Activated T-cell treated with anti-CD3 and anti-CD28 coated beads, Interleukin-2, amount 50 U/mL, for 1 hour (primary cell): Measurements from ENCODE around the gene FUT6.
"Not testable (repeated sequence)": the region's sequence is repeated elsewhere in the genome, so short reads cannot be mapped to it uniquely, and the experiment has no call there.

ENCODE experiments used
- DNase-seq: peaks from one replicate; pipeline ENCODE4 v3.0.0-alpha.2; 2020

The FUT6 gene

GRCh38 chr19:5857203-5858081 is 17.9 kb upstream of the FUT6 start:
- DNase-seq, result no peak

GRCh38 chr19:5855151-5855550 is 15.6 kb upstream of the FUT6 start:
- DNase-seq, result not testable (repeated sequence)

GRCh38 chr19:5854121-5854520 is 14.6 kb upstream of the FUT6 start:
- DNase-seq, result not testable (repeated sequence)

GRCh38 chr19:5851302-5851701 is 11.8 kb upstream of the FUT6 start, which contains the start of gene FUT3:
TSS of gene FUT3 (minus strand) at chr19:5851449.
- no peak for DNase-seq

GRCh38 chr19:5850743-5851293 is 11.3 kb upstream of the FUT6 start:
- DNase-seq, result no peak

- DNase-seq, result no peak
Observed at GRCh38 chr19:5850189-5850588, 10.7 kb upstream of the FUT6 start.

GRCh38 chr19:5848621-5849020 is 9.1 kb upstream of the FUT6 start:
- not testable (repeated sequence) for DNase-seq

- DNase-seq, result not testable (repeated sequence)
Observed at GRCh38 chr19:5847846-5848245, 8.3 kb upstream of the FUT6 start.

- DNase-seq, result no peak
Observed at GRCh38 chr19:5844456-5845433, 5.2 kb upstream of the FUT6 start.

GRCh38 chr19:5843295-5843927 is 3.9 kb upstream of the FUT6 start:
- no peak for DNase-seq

GRCh38 chr19:5841735-5842111 is 2.2 kb upstream of the FUT6 start:
- DNase-seq, result not testable (repeated sequence)

- no peak for DNase-seq
Observed at GRCh38 chr19:5838353-5839064, 993 bp downstream of the FUT6 start.

GRCh38 chr19:5837761-5838352 is 1.6 kb downstream of the FUT6 start:
- no peak for DNase-seq

GRCh38 chr19:5832527-5833216 is 6.8 kb downstream of the FUT6 start:
- no peak for DNase-seq

- no peak for DNase-seq
Observed at GRCh38 chr19:5832061-5832460, 7.4 kb downstream of the FUT6 start.

GRCh38 chr19:5831159-5831558 is 8.3 kb downstream of the FUT6 start:
- no peak for DNase-seq

- no peak for DNase-seq
Observed at GRCh38 chr19:5829567-5830310, 9.8 kb downstream of the FUT6 start.

- DNase-seq, result peak; percentile 47
Observed at GRCh38 chr19:5828661-5829566, 10.6 kb downstream of the FUT6 start.
